B cell (primary cell): ENCODE measurements around the gene PCDHGB4.

Source experiments
- EZH2 ChIP-seq: IDR thresholded peaks from 2 replicates; pipeline ENCODE4 v1.6.1; 2012; ENCODE audit warnings: borderline replicate concordance, low read depth, mild to moderate bottlenecking, moderate library complexity, low read length; ENCODE audit not compliant: insufficient read depth, poor library complexity, severe bottlenecking
- TF ChIP-seq, protein P1 (sequence below): fragments of 200-600 bp; IDR thresholded peaks from one replicate; pipeline ENCODE4 v1.8.0; 2022; ENCODE audit warnings: antibody characterized with exemption, mild to moderate bottlenecking

DNA sequence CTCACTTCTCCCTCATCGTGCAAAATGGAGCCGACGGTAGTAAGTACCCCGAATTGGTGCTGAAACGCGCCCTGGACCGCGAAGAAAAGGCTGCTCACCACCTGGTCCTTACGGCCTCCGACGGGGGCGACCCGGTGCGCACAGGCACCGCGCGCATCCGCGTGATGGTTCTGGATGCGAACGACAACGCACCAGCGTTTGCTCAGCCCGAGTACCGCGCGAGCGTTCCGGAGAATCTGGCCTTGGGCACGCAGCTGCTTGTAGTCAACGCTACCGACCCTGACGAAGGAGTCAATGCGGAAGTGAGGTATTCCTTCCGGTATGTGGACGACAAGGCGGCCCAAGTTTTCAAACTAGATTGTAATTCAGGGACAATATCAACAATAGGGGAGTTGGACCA is 43.8 kb downstream of the PCDHGB4 start:
- TF ChIP-seq, protein P1, sequence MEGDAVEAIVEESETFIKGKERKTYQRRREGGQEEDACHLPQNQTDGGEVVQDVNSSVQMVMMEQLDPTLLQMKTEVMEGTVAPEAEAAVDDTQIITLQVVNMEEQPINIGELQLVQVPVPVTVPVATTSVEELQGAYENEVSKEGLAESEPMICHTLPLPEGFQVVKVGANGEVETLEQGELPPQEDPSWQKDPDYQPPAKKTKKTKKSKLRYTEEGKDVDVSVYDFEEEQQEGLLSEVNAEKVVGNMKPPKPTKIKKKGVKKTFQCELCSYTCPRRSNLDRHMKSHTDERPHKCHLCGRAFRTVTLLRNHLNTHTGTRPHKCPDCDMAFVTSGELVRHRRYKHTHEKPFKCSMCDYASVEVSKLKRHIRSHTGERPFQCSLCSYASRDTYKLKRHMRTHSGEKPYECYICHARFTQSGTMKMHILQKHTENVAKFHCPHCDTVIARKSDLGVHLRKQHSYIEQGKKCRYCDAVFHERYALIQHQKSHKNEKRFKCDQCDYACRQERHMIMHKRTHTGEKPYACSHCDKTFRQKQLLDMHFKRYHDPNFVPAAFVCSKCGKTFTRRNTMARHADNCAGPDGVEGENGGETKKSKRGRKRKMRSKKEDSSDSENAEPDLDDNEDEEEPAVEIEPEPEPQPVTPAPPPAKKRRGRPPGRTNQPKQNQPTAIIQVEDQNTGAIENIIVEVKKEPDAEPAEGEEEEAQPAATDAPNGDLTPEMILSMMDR = no peak
- no peak for TF ChIP-seq EZH2
